GM13976 (cell line): ENCODE results near the gene LRRC23.
A peak's percentile ranks its signal among the peaks of the same experiment; 100 is the strongest.

Experiments used
- DNase-seq: peaks from one replicate; pipeline ENCODE4 v3.0.0; 2012; ENCODE audit warnings: low spot score
- in situ Hi-C: fragments of 300-500 bp; cut with MboI; formaldehyde crosslinking; loops from one replicate; pipeline ENCODE4 v1.12.0; 2022; ENCODE audit warnings: low sequenced_read_pairs, mixed read lengths, inconsistent platforms; ENCODE audit not compliant: unreplicated experiment
- TF ChIP-seq, protein P1 (sequence below): IDR thresholded peaks from 2 replicates; pipeline ENCODE4 v1.5.1; 2012; ENCODE audit warnings: borderline replicate concordance, mild to moderate bottlenecking; ENCODE audit not compliant: insufficient read depth; ENCODE audit errors: extremely low read depth, missing control alignments, control extremely low read depth

Gene LRRC23

GRCh38 chr12:6942331-6942665 lies 37.7 kb downstream of the LRRC23 start:
- TF ChIP-seq, protein P1, sequence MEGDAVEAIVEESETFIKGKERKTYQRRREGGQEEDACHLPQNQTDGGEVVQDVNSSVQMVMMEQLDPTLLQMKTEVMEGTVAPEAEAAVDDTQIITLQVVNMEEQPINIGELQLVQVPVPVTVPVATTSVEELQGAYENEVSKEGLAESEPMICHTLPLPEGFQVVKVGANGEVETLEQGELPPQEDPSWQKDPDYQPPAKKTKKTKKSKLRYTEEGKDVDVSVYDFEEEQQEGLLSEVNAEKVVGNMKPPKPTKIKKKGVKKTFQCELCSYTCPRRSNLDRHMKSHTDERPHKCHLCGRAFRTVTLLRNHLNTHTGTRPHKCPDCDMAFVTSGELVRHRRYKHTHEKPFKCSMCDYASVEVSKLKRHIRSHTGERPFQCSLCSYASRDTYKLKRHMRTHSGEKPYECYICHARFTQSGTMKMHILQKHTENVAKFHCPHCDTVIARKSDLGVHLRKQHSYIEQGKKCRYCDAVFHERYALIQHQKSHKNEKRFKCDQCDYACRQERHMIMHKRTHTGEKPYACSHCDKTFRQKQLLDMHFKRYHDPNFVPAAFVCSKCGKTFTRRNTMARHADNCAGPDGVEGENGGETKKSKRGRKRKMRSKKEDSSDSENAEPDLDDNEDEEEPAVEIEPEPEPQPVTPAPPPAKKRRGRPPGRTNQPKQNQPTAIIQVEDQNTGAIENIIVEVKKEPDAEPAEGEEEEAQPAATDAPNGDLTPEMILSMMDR, result no peak
- no peak for DNase-seq
- in situ Hi-C loops, result loop anchor here (25.0 kb wide), 1 partner anchor 170 kb away; the partner anchor contains the start of gene C1RL

DNA sequence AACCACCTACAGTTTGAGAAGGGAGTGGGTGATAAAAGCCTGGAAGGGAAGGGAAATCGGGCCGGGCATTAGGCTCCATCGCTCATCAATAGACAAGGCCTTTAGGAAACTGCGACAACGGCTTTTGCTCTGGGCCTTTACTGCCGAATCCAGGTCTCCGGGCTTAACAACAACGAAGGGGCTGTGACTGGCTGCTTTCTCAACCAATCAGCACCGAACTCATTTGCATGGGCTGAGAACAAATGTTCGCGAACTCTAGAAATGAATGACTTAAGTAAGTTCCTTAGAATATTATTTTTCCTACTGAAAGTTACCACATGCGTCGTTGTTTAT lies 38.7 kb downstream of the LRRC23 start:
- in situ Hi-C loops, result loop anchor here (25.0 kb wide), 1 partner anchor 169 kb away; the partner anchor contains the start of gene C1RL
- DNase-seq, result peak; percentile 93
- TF ChIP-seq, protein P1, result no peak

GRCh38 chr12:6943722-6944380 lies 39.2 kb downstream of the LRRC23 start, which contains the start of the genes C12orf57 and RNU7-1:
Gene C12orf57 (plus strand): TSS chr12:6944022. CDS start chr12:6944122, 100 bp downstream.
Gene RNU7-1 (plus strand): TSS chr12:6943816.
- in situ Hi-C loops, result loop anchor here (25.0 kb wide), 1 partner anchor 168 kb away; the partner anchor contains the start of gene C1RL
- TF ChIP-seq, protein P1, result no peak
- peak; percentile 81 for DNase-seq

- peak; percentile 85 for DNase-seq
- in situ Hi-C loops, result loop anchor here (25.0 kb wide), 1 partner anchor 168 kb away; the partner anchor contains the start of gene C1RL
- TF ChIP-seq, protein P1, result peak; percentile 98
These were observed 40.0 kb downstream of the LRRC23 start for GRCh38 chr12:6944381-6945186.

GRCh38 chr12:6945613-6946012 lies 41.0 kb downstream of the LRRC23 start:
- in situ Hi-C loops, result loop anchor here (25.0 kb wide), 1 partner anchor 167 kb away; the partner anchor contains the start of gene C1RL
- no peak for DNase-seq
- TF ChIP-seq, protein P1, result no peak

DNA sequence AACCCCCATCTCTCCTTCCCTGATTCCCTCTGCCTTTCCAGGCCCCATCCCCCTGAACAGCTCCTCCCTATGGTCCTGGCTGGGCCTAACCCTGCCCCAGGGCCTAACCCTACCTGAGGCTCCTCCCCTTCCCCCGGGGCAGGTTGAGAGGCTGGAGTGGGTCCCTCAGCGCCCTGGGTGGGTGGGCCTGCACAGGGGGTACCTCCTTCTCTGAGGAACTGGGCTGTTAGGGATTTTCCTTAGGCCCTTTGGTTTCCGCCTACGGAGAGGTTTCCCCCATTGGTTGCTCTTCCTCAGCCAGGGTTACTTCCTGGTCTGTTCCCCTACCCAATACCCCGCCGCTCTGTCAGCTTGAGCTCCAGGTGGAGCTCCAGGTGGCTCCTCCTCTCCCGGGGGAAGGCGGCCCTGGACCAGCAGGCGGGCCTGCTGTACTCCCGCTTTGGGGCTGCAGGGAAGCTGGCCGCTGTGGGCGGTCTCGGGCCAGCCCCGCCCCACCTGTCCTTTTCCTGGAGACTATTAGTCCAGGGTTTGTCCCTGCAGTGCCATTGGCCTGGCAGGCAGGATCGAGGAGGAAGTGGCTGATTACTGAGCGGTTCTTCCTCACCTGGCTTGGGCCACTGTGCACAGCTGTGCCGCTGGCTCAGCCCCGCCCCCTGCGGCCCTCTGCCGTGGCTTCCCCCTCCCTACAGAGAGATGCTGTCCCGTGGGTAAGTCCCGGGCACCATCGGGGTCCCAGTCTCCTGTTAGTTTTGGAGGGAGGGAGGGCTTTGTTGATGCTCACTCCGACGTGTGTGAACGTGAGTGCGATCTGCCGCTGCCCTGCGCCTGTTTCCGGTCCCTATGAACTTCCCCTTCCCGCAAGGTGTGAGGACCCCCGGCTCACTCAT lies 41.7 kb downstream of the LRRC23 start:
- in situ Hi-C loops, result loop anchor here (25.0 kb wide), 1 partner anchor 166 kb away; the partner anchor contains the start of gene C1RL
- DNase-seq, result peak; percentile 84
- TF ChIP-seq, protein P1, result no peak
